ENCODE data around the gene SMARCD3. TPM values are rescaled to one million over a fixed set of nuclear protein-coding genes. Genes with fewer than 3 reads are reported as not detected.

SMARCD3 gene
- total RNA-seq, 1 donor from 2014 or later: 52.9 TPM

DNA sequence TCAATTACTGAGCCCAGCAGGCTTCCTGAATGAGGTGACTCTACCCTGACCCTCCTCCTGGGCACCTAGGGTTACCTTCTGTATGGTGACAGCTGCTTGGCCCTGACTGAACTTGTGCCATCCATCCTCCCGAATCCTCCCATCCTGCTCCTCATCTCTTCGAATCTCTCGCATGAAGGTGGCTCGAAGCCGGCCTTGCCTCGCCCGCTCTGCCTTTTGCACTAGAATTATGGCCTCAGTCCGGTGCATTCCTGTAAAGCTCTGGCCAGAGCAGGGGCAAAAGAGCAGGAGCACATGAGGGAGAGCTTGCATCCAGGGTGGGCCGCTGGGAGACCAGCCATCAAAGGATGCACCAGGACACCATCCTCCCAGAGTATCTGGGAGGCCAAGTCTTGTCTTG, 45.7 kb downstream of the SMARCD3 start:
- peaks cover 57% of the 10 kb centered on the region for H3K27me3 Mint-ChIP-seq
- H3K27ac Mint-ChIP-seq: no peak overlapping the region
- no peak for TF ChIP-seq CTCF (IDR thresholded peaks at IDR 0.05; ENCODE audit: unreplicated experiment)
- no peaks in the 10 kb centered on the region for H3K36me3 Mint-ChIP-seq (ENCODE audit: insufficient read depth)
- H3K9me3 Mint-ChIP-seq (ENCODE audit: low read depth): no peaks in the 10 kb centered on the region
- no peak overlapping the region for H3K4me3 Mint-ChIP-seq (ENCODE audit: low read depth)
- no peaks in the 10 kb centered on the region for H3K4me1 Mint-ChIP-seq (ENCODE audit: low read depth)
- DNase-seq (ENCODE audit: low spot score, unreplicated experiment): no peak

GRCh38 chr7:151201751-151202150, 46.7 kb downstream of the SMARCD3 start:
- Mint-ChIP-seq H3K4me1 (ENCODE audit: low read depth) (no peaks in the 10 kb centered on the region), H3K9me3 (ENCODE audit: low read depth) (no peaks in the 10 kb centered on the region), H3K36me3 (ENCODE audit: insufficient read depth) (no peaks in the 10 kb centered on the region), H3K27ac (no peak overlapping the region), H3K27me3 (peaks cover 47% of the 10 kb centered on the region), H3K4me3 (ENCODE audit: low read depth) (no peak overlapping the region)
- DNase-seq (ENCODE audit: low spot score, unreplicated experiment): no peak
- no peak for TF ChIP-seq CTCF (IDR thresholded peaks at IDR 0.05; ENCODE audit: unreplicated experiment)

DNA sequence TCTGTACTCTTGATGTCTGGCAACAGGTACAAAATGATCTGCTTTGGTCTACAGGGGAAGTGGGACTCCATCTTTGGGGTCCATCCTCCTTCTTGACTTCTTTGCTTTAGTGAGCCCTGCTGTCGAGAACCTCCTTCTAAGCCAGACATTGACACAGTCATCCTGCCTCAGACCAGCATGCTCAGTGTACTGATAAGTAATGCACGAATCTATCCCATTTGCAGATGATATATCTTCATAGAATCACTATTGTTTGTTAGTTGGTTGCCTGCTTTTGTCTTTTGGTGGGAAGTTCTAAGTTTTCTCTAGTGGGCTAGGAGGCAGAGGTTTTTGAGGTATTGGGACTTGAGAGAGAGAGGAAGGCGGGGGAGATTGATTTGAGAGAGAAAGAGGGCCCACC, 47.1 kb downstream of the SMARCD3 start:
- Mint-ChIP-seq H3K27me3 (peaks cover 44% of the 10 kb centered on the region), H3K4me1 (ENCODE audit: low read depth) (no peaks in the 10 kb centered on the region), H3K27ac (no peak overlapping the region), H3K4me3 (ENCODE audit: low read depth) (no peak overlapping the region), H3K36me3 (ENCODE audit: insufficient read depth) (no peaks in the 10 kb centered on the region), H3K9me3 (ENCODE audit: low read depth) (no peaks in the 10 kb centered on the region)
- no peak for DNase-seq (ENCODE audit: low spot score, unreplicated experiment)
- no peak for TF ChIP-seq CTCF (IDR thresholded peaks at IDR 0.05; ENCODE audit: unreplicated experiment)

GRCh38 chr7:151198945-151199848, 49.3 kb downstream of the SMARCD3 start:
- peaks cover 26% of the 10 kb centered on the region for H3K27me3 Mint-ChIP-seq
- no peaks in the 10 kb centered on the region for H3K4me1 Mint-ChIP-seq (ENCODE audit: low read depth)
- no peaks in the 10 kb centered on the region for H3K36me3 Mint-ChIP-seq (ENCODE audit: insufficient read depth)
- DNase-seq (ENCODE audit: low spot score, unreplicated experiment): no peak
- no peak overlapping the region for H3K27ac Mint-ChIP-seq
- no peak overlapping the region for H3K4me3 Mint-ChIP-seq (ENCODE audit: low read depth)
- no peaks in the 10 kb centered on the region for H3K9me3 Mint-ChIP-seq (ENCODE audit: low read depth)
- TF ChIP-seq CTCF (IDR thresholded peaks at IDR 0.05; ENCODE audit: unreplicated experiment): no peak

DNA sequence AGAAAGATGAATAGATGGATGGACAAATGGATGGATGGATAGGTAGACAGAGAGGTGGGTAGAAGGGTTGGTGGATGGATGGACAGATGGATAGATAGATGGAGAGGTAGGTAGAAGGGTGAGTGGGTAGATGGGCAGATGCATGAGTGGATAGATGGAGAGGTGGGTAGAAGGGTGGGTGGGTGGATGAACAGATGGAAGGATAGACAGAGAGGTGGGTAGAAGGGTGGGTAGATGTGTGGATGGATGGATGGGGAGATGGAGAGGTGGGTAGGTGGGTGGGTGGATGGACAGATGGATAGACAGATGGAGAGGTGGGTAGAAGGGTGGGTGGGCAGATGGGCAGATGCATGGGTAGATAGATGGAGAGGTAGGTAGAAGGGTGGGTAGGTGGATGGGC, 50.6 kb downstream of the SMARCD3 start:
- no peak for TF ChIP-seq CTCF (IDR thresholded peaks at IDR 0.05; ENCODE audit: unreplicated experiment)
- Mint-ChIP-seq H3K4me1 (ENCODE audit: low read depth) (no peaks in the 10 kb centered on the region), H3K9me3 (ENCODE audit: low read depth) (no peaks in the 10 kb centered on the region)

More for the DNA sequence above, 50.6 kb downstream of the SMARCD3 start:
- Mint-ChIP-seq H3K27me3 (peaks cover 22% of the 10 kb centered on the region), H3K36me3 (ENCODE audit: insufficient read depth) (no peaks in the 10 kb centered on the region), H3K27ac (no peak overlapping the region), H3K4me3 (ENCODE audit: low read depth) (no peak overlapping the region)
- no peak for DNase-seq (ENCODE audit: low spot score, unreplicated experiment)

Data from progenitor cell of endocrine pancreas (in vitro differentiated cells).